WTC11 (cell line): ENCODE measurements around the gene MAP1S. TPM values are rescaled to one million over a fixed set of nuclear protein-coding genes. Genes with fewer than 3 reads are reported as not detected.

Source experiments
- ATAC-seq: fragments of 200-7000 bp; cut with Tn5 transposase; 2 replicates; pipeline ENCODE4 v1.10.0; 2021; ENCODE audit warnings: mild to moderate bottlenecking, moderate library complexity
- CTCF ChIA-PET: fragments of 300-600 bp; sonication (Branson Sonifier 250); formaldehyde crosslinking; loops from one replicate; lab custom pipeline; 2021; ENCODE audit warnings: antibody characterized with exemption; lab: Charles Lee
- POLR2A ChIA-PET: fragments of 350-600 bp; sonication (Branson Sonifier 250); formaldehyde crosslinking; loops from one replicate; lab custom pipeline; 2021; ENCODE audit warnings: antibody characterized with exemption; lab: Charles Lee
- DNase-seq: peaks from one replicate; pipeline ENCODE4 v3.0.0; 2021; ENCODE audit warnings: low spot score
- H3K27ac Mint-ChIP-seq: 2 replicates; pipeline ENCODE4 v1.8.0; 2021; ENCODE audit warnings: mixed read lengths
- H3K27me3 Mint-ChIP-seq: 2 replicates; pipeline ENCODE4 v1.8.0; 2021; ENCODE audit warnings: low read depth, mild to moderate bottlenecking, moderate library complexity, mixed read lengths
- H3K36me3 Mint-ChIP-seq: 2 replicates; pipeline ENCODE4 v1.8.0; 2021; ENCODE audit warnings: mixed read lengths
- H3K4me1 Mint-ChIP-seq: 2 replicates; pipeline ENCODE4 v1.8.0; 2022; ENCODE audit warnings: mixed read lengths
- H3K4me3 Mint-ChIP-seq: 2 replicates; pipeline ENCODE4 v1.8.0; 2021; ENCODE audit warnings: mild to moderate bottlenecking, moderate library complexity, mixed read lengths
- H3K9me3 Mint-ChIP-seq: 2 replicates; pipeline ENCODE4 v1.8.0; 2021; ENCODE audit warnings: mixed read lengths
- ARID4B ChIP-seq: sonication (generic); formaldehyde crosslinking; IDR thresholded peaks from 2 replicates; pipeline ENCODE4 v1.8.0; 2023; ENCODE audit warnings: missing genetic modification reagents, mild to moderate bottlenecking, borderline replicate concordance
- ATF2 ChIP-seq: sonication (generic); formaldehyde crosslinking; IDR thresholded peaks from 2 replicates; pipeline ENCODE4 v1.8.1; 2022; ENCODE audit warnings: low read depth, missing genetic modification reagents, borderline replicate concordance
- CTCF ChIP-seq: fragments of 200-600 bp; IDR thresholded peaks from 2 replicates; pipeline ENCODE4 v1.8.0; 2022; ENCODE audit warnings: antibody characterized with exemption
- E2F1 ChIP-seq: sonication (generic); formaldehyde crosslinking; IDR thresholded peaks from 2 replicates; pipeline ENCODE4 v1.8.0; 2022; ENCODE audit warnings: mild to moderate bottlenecking, missing genetic modification reagents
- ELF4 ChIP-seq: sonication (generic); formaldehyde crosslinking; IDR thresholded peaks from 2 replicates; pipeline ENCODE4 v1.8.1; 2022; ENCODE audit warnings: low read depth, mild to moderate bottlenecking, moderate library complexity, missing genetic modification reagents
- FOXP1 ChIP-seq: sonication (generic); formaldehyde crosslinking; IDR thresholded peaks from 2 replicates; pipeline ENCODE4 v1.8.0; 2022; ENCODE audit warnings: missing genetic modification reagents, mild to moderate bottlenecking, moderate library complexity, borderline replicate concordance
- IRF2 ChIP-seq: sonication (generic); formaldehyde crosslinking; IDR thresholded peaks from 2 replicates; pipeline ENCODE4 v1.8.0; 2022; ENCODE audit warnings: low read depth, missing genetic modification reagents, borderline replicate concordance
- MYBL2 ChIP-seq: sonication (generic); formaldehyde crosslinking; IDR thresholded peaks from 2 replicates; pipeline ENCODE4 v1.8.1; 2023; ENCODE audit warnings: mild to moderate bottlenecking, moderate library complexity, missing genetic modification reagents
- NFYB ChIP-seq: sonication (generic); formaldehyde crosslinking; conservative IDR thresholded peaks from 2 replicates; pipeline ENCODE4 v1.8.0; 2022; ENCODE audit warnings: low read depth, missing genetic modification reagents
- NR1H2 ChIP-seq: sonication (generic); formaldehyde crosslinking; IDR thresholded peaks from 2 replicates; pipeline ENCODE4 v1.9.0; 2021; ENCODE audit warnings: mild to moderate bottlenecking, moderate library complexity, missing genetic modification reagents
- RORB ChIP-seq: fragments of 250-450 bp; sonication (Bioruptor Pico); IDR thresholded peaks from 2 replicates; pipeline ENCODE4 v1.9.0; 2021; ENCODE audit warnings: mild to moderate bottlenecking
- SMAD3 ChIP-seq: sonication (generic); formaldehyde crosslinking; IDR thresholded peaks from 2 replicates; pipeline ENCODE4 v1.8.0; 2022; ENCODE audit warnings: missing genetic modification reagents, mild to moderate bottlenecking, borderline replicate concordance
- SP1 ChIP-seq: sonication (generic); formaldehyde crosslinking; conservative IDR thresholded peaks from 2 replicates; pipeline ENCODE4 v1.8.1; 2022; ENCODE audit warnings: missing genetic modification reagents
- ZMAT4 ChIP-seq: fragments of 250-450 bp; sonication (Bioruptor Pico); IDR thresholded peaks from 2 replicates; pipeline ENCODE4 v1.9.0; 2021; ENCODE audit warnings: mild to moderate bottlenecking
- ZNF232 ChIP-seq: sonication (generic); formaldehyde crosslinking; IDR thresholded peaks from 2 replicates; pipeline ENCODE4 v1.8.0; 2022; ENCODE audit warnings: mild to moderate bottlenecking, missing genetic modification reagents
- ZNF671 ChIP-seq: fragments of 250-450 bp; sonication (Bioruptor Pico); IDR thresholded peaks from 2 replicates; pipeline ENCODE4 v1.8.0; 2021; ENCODE audit warnings: mild to moderate bottlenecking
- total RNA-seq: library from RNA; stranded (reverse); gene quantifications from 3 replicates; pipeline ENCODE4 v1.2.3, GENCODE V29; 2021

Gene MAP1S
- total RNA-seq, 1 experiment from 2014 or later, result 120 TPM

GRCh38 chr19:17762505-17763229 is 43.4 kb downstream of the MAP1S start:
- H3K9me3 Mint-ChIP-seq, result no peaks in the 10 kb centered on the region
- H3K27ac Mint-ChIP-seq, result peak overlapping the region; percentile 88
- ChIA-PET CTCF (interaction anchor here (0.7 to 3.3 kb wide), 16 partner anchors 9 to 210 kb away, joined by 3 to 19 read pairs (median 4); partner anchors contain the start of genes CCDC124 and RPL18A), POLR2A (interaction anchor here (0.6 to 1.1 kb wide), 2 partner anchors 23 to 97 kb away, joined by 3 to 8 read pairs; partner anchors contain the start of gene RPL18A)
- TF ChIP-seq SP1 (CRISPR knock-in tag) (peak; percentile 58), SMAD3 (CRISPR knock-in tag) (no peak), ELF4 (CRISPR knock-in tag) (no peak), ZNF232 (CRISPR knock-in tag) (no peak), ARID4B (no peak), ZNF671 (CRISPR knock-in tag) (no peak), NFYB (peak; percentile 38; the same call in 1 of the 2 replicates)
- peaks cover 8% of the 10 kb centered on the region for H3K4me1 Mint-ChIP-seq
- H3K36me3 Mint-ChIP-seq, result peaks cover 3% of the 10 kb centered on the region; the same call in 1 of the 2 replicates
- H3K27me3 Mint-ChIP-seq, result no peaks in the 10 kb centered on the region
- peak; percentile 92 for ATAC-seq
- peak overlapping the region; percentile 52 for H3K4me3 Mint-ChIP-seq
- DNase-seq, result peak; percentile 91

GRCh38 chr19:17764348-17764747 is 45.1 kb downstream of the MAP1S start:
- H3K27ac Mint-ChIP-seq, result no peak overlapping the region
- no peak for TF ChIP-seq ATF2
- no peak for TF ChIP-seq MYBL2 (CRISPR knock-in tag)
- TF ChIP-seq IRF2 (CRISPR knock-in tag), result no peak
- TF ChIP-seq ZMAT4 (CRISPR knock-in tag), result no peak
- no peak for TF ChIP-seq ZNF671 (CRISPR knock-in tag)
- TF ChIP-seq E2F1 (CRISPR knock-in tag), result no peak
- TF ChIP-seq RORB (CRISPR knock-in tag), result no peak
- TF ChIP-seq FOXP1 (CRISPR knock-in tag), result no peak
- TF ChIP-seq CTCF, result no peak
- TF ChIP-seq NR1H2 (CRISPR knock-in tag), result no peak
- TF ChIP-seq, all 79 proteins: peak for 0
- ChIA-PET CTCF (interaction anchor here (0.6 to 3.3 kb wide), 4 partner anchors 39 to 268 kb away, joined by 4 to 11 read pairs (median 4); no protein-coding TSS in a partner anchor), POLR2A (no interaction called here)
- Mint-ChIP-seq H3K27me3 (no peaks in the 10 kb centered on the region), H3K4me3 (no peak overlapping the region), H3K4me1 (peaks cover 8% of the 10 kb centered on the region), H3K9me3 (no peaks in the 10 kb centered on the region), H3K36me3 (peaks cover 3% of the 10 kb centered on the region; the same call in 1 of the 2 replicates)
- ATAC-seq, result no peak
- DNase-seq, result no peak
